Activated CD8-positive, alpha-beta memory T cell treated with anti-CD3 and anti-CD28 coated beads, Interleukin-2, amount 50 U/mL, for 4 hours (primary cell): ENCODE results near the gene SGMS1.

Source experiments
- DNase-seq: peaks from one replicate; pipeline ENCODE4 v3.0.0-alpha.2; 2020

Gene SGMS1

DNA sequence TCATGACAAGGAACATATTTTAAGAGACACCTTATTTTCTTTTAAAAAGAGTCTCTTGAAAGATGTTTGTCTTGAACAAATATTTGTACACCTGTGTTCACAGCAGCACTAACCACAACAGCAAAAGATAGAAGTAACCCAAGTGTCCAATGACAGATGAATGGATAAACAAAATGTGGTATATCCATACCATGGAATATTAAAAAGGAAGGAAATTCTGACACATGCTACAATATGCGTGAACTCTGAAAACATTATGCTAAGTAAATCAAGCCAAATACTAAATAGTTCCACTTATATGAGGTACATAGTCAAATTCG is 17.8 kb downstream of the SGMS1 start:
- no peak for DNase-seq

DNA sequence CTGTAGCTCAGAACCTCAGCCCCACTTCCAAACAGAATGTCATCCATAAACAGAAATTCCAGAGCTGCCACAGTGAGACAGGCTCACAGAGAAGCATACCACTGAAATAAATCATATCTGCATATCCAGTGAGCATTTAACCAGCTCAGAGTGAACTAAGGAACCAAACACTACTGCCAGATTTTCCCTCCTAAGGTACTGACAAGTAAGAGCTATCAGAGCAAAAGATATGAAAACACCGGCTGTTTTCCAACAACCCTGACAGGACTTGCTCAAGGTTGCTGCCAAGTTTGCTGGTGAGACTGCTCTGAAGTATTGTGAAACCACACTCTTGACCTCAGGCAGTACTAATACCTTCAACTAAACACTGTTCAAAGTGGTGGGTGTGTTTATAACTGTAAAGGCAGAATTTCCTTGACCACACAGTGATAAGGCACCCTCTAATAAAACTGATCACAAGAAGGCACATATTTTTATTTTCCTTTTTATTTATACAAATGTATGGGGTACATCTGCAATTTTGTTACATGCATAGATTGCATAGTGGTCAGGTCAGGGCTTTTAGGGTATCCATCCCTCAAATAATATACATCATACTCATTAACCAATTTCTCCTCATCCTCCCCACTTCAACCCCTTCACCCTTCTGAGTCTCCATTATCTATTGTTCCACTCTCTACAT is 18.3 kb downstream of the SGMS1 start:
- DNase-seq: no peak

GRCh38 chr10:50604809-50605208 is 18.9 kb downstream of the SGMS1 start:
- DNase-seq: no peak

- no peak for DNase-seq
These were observed 19.6 kb downstream of the SGMS1 start for GRCh38 chr10:50604049-50604640.

- no peak for DNase-seq
These were observed 20.5 kb downstream of the SGMS1 start for GRCh38 chr10:50603151-50603850.

GRCh38 chr10:50601974-50602373 is 21.8 kb downstream of the SGMS1 start:
- DNase-seq: no peak

GRCh38 chr10:50600831-50601477 is 22.8 kb downstream of the SGMS1 start:
- no peak for DNase-seq

GRCh38 chr10:50600286-50600685 is 23.5 kb downstream of the SGMS1 start:
- no peak for DNase-seq

GRCh38 chr10:50596897-50597296 is 26.9 kb downstream of the SGMS1 start:
- no peak for DNase-seq

GRCh38 chr10:50596456-50596855 is 27.3 kb downstream of the SGMS1 start:
- no peak for DNase-seq

GRCh38 chr10:50595785-50596184 is 28.0 kb downstream of the SGMS1 start:
- no peak for DNase-seq

GRCh38 chr10:50593523-50594376 is 30.0 kb downstream of the SGMS1 start:
- DNase-seq: no peak

GRCh38 chr10:50592961-50593418 is 30.8 kb downstream of the SGMS1 start:
- no peak for DNase-seq

DNA sequence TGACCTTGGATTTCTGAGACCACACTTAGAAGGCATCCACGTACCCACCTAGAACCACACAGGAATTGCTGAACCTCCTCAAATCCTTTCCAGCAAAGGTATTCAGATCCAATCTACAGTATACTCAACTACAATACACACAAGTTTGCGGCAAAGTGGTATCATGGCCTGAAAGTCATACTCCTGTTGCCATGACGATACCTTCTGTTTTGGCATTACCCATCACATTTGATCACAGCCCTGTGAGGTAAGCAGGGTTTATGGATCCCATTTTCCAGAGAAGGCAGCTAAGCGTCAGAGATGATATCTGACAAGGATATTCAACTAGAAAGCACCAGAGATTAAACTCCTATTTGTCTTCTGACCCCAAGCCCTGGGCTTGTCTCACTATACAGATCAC is 32.8 kb downstream of the SGMS1 start:
- DNase-seq: no peak

DNA sequence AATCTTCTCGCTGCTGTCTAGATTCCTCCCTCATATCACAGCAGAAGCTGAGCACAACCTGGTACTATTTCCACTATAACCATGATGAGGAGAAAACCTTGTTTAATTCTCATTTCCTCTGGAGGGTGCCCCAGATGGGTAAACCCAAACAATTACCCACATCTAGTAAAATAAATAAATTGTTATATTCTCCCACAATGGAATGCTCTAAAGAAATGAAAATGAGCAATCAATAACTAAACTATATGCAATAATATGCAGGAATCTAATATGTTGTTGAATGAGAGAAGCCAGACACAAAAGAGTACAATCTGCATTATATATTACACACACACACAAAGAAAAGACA is 37.0 kb downstream of the SGMS1 start:
- DNase-seq: no peak

DNA sequence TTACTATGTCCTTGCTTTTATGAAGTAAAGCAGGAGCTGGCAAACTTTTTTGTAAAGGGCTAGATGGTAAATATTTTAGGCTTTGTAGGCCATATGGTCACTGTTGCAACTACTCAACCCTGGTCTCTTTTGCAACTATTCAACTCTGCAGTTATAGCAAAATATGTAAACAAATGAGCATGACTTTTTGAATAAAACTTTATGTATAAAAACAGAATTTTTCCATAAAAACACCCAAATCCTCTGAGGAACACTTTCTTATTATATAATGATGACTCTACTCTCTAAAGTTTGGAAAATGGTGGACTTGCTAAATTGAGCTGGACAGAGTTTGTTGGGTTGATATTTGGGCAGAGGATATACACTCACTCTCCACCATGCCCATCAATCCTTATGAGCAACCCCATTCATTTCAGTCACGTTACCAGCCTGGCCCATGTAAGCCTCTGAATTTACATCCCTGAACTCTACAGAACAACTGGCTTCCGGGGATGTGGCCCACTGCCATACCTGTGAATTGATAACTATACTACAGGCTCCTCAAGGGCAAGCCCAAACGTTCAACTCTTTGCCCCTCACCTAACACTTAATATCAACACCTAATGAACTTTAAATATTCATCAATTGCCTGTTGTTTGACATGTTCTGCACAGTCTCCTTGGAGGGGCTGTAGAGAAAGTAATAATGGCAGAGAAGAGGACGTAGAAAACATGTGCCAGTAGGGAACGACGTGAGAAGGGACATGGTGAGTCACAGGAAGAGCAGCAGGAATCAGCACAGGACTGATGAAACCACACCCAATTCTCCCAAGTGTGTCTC is 37.6 kb downstream of the SGMS1 start:
- no peak for DNase-seq

GRCh38 chr10:50582766-50583762 is 40.7 kb downstream of the SGMS1 start:
- no peak for DNase-seq

GRCh38 chr10:50582046-50582445 is 41.7 kb downstream of the SGMS1 start:
- no peak for DNase-seq

DNA sequence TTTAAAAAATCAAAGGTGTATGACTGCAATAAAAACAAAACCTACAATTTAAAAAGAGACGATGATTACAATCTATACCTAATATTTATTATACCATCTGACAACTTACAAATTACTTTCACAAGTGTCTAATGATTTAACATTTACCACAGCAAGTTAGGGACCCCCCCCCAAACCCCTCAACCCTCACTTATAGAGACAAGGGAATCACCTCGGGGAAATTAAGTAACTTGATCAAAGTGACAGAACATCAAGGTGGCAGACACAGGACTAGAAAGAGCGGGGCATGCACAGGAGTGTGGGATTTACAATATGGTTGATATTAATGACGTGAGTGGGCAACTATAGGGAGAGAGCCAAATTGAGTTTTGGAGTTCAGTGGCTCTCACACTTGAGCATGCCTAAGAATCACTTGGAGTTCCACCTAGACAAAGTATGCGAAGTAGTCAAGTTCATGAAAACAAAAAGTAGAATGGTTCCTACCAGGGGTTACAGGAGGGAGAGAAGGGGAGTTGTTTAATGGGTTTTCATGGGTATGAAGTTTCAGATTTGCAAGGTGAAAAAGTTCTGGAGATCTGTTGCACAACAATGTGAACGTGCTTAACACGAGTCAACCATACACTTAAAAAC is 43.4 kb downstream of the SGMS1 start:
- no peak for DNase-seq
